GM12872 (cell line): ENCODE data around the gene MIPEP.

Source experiments
- CTCF ChIP-seq: IDR thresholded peaks from 3 replicates; pipeline ENCODE4 v1.5.1; 2011; ENCODE audit warnings: low read depth, mild to moderate bottlenecking, low read length, moderate library complexity; ENCODE audit not compliant: insufficient read depth

Gene MIPEP

GRCh38 chr13:23685416-23685815 lies 203.8 kb downstream of the MIPEP start:
- TF ChIP-seq CTCF = no peak

- no peak for TF ChIP-seq CTCF
These were observed 204.6 kb downstream of the MIPEP start for GRCh38 chr13:23684647-23685046.

- TF ChIP-seq CTCF = no peak
These were observed 206.1 kb downstream of the MIPEP start for GRCh38 chr13:23683084-23683483.

DNA sequence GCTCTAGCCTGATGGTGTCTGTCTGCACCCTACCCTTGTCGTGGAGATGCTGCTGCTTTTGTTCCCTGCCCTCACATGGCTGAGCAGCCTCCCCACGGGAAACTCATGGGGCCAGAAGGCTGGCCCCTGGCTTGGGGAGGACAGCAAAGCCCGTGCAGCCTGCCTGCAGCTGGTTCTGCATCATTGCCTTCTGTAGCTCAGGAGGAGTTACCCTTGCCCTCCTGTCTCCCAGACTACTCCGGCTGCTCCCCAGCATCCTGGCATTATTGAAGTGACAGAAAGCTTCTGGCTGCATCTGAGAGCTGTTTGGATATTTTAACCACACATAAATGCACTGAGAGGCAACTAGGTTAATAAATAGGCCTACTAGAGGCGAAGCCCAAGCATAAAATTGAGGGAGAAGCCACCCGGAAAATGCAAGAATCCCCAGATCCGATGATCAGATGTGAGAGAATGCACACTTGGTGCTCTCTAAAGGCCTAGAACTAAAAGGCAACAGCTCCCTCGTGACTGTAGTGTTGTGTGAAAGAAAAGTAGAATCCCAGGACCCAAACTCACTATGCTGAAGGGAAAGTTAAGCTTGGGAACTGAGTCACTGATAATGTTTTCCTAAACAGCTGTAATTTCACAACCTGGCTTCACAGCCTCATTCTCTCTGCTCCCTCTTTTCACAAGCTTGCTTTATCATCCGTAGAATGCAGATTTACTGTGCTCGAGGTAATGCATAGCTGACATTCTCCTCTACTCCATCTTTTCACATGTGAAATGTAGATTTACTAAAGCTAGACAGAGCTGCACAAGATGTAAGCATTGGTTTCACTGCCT lies 208.1 kb downstream of the MIPEP start:
- TF ChIP-seq CTCF = no peak
